ENCODE results near the gene CDH4.

CDH4 gene

DNA sequence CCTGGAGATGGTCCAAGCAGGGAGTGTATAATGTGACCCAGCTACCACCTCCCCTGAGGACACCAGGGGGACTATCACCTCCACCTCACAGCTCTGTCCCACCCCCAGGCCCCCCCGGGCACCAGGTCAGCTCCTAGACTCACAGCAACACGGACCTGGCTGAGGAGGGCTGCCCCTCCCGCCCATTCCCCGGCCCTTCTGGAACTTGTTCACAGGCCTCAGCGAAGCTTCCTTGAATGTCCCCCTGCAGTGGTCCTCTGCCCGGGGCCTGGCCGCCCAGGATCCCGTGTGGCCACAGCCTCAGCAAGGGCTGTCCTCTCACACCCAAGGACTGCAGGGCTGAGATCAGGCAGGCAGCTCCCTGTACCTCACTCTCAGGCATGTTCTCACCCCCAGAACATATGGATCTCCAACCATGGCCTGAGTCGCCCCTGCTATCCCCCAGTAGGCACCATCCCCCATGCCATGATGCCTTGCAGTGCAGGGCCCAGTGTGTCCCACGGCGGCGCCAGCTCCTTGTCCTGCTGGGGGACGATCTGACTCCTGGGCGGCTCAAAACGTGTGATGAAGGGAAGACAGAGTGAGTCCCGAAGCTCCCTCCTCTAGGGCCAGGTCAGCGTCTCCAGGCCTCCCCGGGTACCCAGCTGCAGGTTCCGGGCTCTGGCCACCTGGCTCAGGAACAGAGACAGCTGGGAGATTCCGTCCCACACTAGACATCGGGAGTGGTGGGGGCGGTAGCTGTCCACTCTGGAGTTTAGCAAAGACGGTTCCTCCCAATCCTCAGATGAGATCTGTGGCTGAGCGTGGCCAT is 655.2 kb downstream of the CDH4 start:
- Histone ChIP-seq H3K27me3 (ENCODE audit: insufficient read depth, poor library complexity, severe bottlenecking) (no peaks in the 10 kb centered on the region), H3K27ac (replicated peaks) (no peak overlapping the region), H3K4me3 (replicated peaks; ENCODE audit: insufficient read depth, low read length) (no peak overlapping the region)
- DNase-seq (ENCODE audit: low read depth in 1 of 2, low spot score in 1 of 2), result no peak
- TF ChIP-seq POLR2AphosphoS5 (IDR thresholded peaks at IDR 0.05; ENCODE audit: low read depth), result no peak
- TF ChIP-seq, protein P1, sequence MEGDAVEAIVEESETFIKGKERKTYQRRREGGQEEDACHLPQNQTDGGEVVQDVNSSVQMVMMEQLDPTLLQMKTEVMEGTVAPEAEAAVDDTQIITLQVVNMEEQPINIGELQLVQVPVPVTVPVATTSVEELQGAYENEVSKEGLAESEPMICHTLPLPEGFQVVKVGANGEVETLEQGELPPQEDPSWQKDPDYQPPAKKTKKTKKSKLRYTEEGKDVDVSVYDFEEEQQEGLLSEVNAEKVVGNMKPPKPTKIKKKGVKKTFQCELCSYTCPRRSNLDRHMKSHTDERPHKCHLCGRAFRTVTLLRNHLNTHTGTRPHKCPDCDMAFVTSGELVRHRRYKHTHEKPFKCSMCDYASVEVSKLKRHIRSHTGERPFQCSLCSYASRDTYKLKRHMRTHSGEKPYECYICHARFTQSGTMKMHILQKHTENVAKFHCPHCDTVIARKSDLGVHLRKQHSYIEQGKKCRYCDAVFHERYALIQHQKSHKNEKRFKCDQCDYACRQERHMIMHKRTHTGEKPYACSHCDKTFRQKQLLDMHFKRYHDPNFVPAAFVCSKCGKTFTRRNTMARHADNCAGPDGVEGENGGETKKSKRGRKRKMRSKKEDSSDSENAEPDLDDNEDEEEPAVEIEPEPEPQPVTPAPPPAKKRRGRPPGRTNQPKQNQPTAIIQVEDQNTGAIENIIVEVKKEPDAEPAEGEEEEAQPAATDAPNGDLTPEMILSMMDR (IDR thresholded peaks at IDR 0.05; ENCODE audit: insufficient read depth, low read length), result no peak
- no peak for TF ChIP-seq GABPA (IDR thresholded peaks at IDR 0.05; ENCODE audit: low read depth)
- no peak for TF ChIP-seq SPI1 (IDR thresholded peaks at IDR 0.05; ENCODE audit: borderline replicate concordance, low read depth)
- TF ChIP-seq, protein P2, sequence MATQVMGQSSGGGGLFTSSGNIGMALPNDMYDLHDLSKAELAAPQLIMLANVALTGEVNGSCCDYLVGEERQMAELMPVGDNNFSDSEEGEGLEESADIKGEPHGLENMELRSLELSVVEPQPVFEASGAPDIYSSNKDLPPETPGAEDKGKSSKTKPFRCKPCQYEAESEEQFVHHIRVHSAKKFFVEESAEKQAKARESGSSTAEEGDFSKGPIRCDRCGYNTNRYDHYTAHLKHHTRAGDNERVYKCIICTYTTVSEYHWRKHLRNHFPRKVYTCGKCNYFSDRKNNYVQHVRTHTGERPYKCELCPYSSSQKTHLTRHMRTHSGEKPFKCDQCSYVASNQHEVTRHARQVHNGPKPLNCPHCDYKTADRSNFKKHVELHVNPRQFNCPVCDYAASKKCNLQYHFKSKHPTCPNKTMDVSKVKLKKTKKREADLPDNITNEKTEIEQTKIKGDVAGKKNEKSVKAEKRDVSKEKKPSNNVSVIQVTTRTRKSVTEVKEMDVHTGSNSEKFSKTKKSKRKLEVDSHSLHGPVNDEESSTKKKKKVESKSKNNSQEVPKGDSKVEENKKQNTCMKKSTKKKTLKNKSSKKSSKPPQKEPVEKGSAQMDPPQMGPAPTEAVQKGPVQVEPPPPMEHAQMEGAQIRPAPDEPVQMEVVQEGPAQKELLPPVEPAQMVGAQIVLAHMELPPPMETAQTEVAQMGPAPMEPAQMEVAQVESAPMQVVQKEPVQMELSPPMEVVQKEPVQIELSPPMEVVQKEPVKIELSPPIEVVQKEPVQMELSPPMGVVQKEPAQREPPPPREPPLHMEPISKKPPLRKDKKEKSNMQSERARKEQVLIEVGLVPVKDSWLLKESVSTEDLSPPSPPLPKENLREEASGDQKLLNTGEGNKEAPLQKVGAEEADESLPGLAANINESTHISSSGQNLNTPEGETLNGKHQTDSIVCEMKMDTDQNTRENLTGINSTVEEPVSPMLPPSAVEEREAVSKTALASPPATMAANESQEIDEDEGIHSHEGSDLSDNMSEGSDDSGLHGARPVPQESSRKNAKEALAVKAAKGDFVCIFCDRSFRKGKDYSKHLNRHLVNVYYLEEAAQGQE (IDR thresholded peaks at IDR 0.05; ENCODE audit: insufficient replicate concordance, low read depth), result no peak

DNA sequence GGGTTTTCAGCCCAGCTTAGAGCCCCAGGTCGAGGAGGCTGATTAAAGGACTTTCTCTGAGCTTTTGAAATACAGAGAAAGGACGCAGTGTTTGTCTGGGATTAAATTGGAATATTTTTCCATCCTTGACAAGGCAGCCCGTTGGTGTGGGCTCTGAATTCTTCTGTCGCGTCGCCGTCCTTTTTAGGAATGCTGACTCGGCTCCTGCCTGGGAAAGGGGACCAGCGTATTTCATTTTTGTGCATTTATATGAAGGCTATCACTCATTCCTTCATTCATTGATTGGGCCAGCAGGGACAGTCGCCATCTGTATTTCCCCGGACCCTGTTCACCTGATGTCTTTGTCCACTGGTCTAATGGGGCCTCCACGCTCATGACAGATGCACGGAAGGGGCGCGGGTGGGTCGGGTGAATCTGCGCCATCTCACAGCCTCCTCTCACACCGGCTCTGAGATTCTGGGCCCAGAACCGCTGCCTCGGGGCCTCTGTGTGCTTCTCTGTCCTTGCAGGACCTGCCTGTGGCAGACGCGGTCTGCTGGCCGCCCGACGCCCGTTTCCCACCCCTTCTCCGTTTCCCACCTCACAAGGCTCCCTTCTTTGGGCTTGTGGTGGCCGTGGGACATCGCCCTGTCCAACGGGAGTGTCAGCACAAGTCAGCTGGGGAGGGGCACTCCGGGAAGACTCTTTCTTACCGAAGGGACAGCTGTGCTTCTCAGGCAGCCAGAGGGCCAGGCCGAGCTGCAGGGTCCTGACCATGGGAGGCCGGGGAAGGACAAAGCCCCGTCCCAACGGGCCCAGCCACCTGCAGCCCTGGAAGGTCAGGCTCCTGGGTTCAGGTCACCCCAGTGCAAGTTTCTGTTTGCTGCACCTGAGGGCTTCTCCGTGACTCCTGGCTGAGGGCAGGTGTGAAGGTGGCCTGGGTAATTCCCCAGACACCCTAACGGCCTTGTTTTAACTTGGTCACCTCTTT is 656.3 kb downstream of the CDH4 start:
- no peak overlapping the region for H3K4me3 ChIP-seq (replicated peaks; ENCODE audit: insufficient read depth, low read length)
- no peak overlapping the region for H3K27ac ChIP-seq (replicated peaks)
- no peak for DNase-seq (ENCODE audit: low read depth in 1 of 2, low spot score in 1 of 2)
- H3K27me3 ChIP-seq (ENCODE audit: insufficient read depth, poor library complexity, severe bottlenecking), result no peaks in the 10 kb centered on the region
- TF ChIP-seq POLR2AphosphoS5 (IDR thresholded peaks at IDR 0.05; ENCODE audit: low read depth), result no peak
- TF ChIP-seq, protein P1 (IDR thresholded peaks at IDR 0.05; ENCODE audit: insufficient read depth, low read length), result no peak
- no peak for TF ChIP-seq GABPA (IDR thresholded peaks at IDR 0.05; ENCODE audit: low read depth)
- TF ChIP-seq, protein P2 (IDR thresholded peaks at IDR 0.05; ENCODE audit: insufficient replicate concordance, low read depth), result no peak

DNA sequence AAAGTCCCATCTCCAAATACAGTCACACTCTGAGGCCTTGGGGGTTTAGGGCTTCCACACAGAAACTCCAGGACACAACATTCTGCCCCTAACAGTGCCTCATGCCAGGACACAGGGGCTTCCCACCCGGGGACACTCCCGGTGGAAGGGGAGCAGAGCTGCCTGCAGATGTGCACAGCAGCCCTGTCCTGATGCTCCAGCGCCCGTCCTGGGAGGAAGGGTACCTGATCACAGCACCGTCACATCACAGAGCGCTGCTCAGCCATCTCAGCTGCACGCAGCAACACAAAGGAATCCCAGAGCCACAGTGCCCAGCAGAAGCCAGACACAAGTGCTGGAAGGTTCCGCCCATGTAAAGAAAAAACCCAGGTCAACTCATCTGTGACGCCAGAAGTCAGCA is 657.0 kb downstream of the CDH4 start:
- no peak for DNase-seq (ENCODE audit: low read depth in 1 of 2, low spot score in 1 of 2)
- no peak for TF ChIP-seq SPI1 (IDR thresholded peaks at IDR 0.05; ENCODE audit: borderline replicate concordance, low read depth)
- TF ChIP-seq, protein P1 (IDR thresholded peaks at IDR 0.05; ENCODE audit: insufficient read depth, low read length), result no peak
- TF ChIP-seq GABPA (IDR thresholded peaks at IDR 0.05; ENCODE audit: low read depth), result no peak
- no peak for TF ChIP-seq POLR2AphosphoS5 (IDR thresholded peaks at IDR 0.05; ENCODE audit: low read depth)
- TF ChIP-seq, protein P2 (IDR thresholded peaks at IDR 0.05; ENCODE audit: insufficient replicate concordance, low read depth), result no peak
- no peak overlapping the region for H3K27ac ChIP-seq (replicated peaks)
- no peaks in the 10 kb centered on the region for H3K27me3 ChIP-seq (ENCODE audit: insufficient read depth, poor library complexity, severe bottlenecking)
- H3K4me3 ChIP-seq (replicated peaks; ENCODE audit: insufficient read depth, low read length), result no peak overlapping the region
